Tracheal epithelial cell (primary cell): ENCODE measurements around the gene INO80B. TPM values are rescaled to one million over a fixed set of nuclear protein-coding genes. Genes with fewer than 3 reads are reported as not detected.

Source experiments
- total RNA-seq: library from RNA; depleted of rRNA; stranded (reverse); fragments of >200 nt; gene quantifications from 2 replicates; pipeline ENCODE4 v1.2.1, GENCODE V29; 2014

Gene INO80B
- total RNA-seq: 9.4 and 10.4 TPM in 2 replicates

GRCh38 chr2:74454654-74455511 lies at the start of gene INO80B:
Gene INO80B (plus strand): TSS chr2:74455087. CDS start chr2:74455117, 30 bp downstream.

GRCh38 chr2:74421221-74421870 lies 33.5 kb upstream of the INO80B start, which contains the start of the genes C2orf81 and WDR54:
Gene C2orf81 (minus strand): TSS chr2:74421619. CDS start chr2:74421560, 59 bp downstream.
Gene WDR54 (plus strand): TSS chr2:74421730. CDS start chr2:74422154, 424 bp downstream.

GRCh38 chr2:74441690-74442482 lies 13.0 kb upstream of the INO80B start, which contains the start of gene RTKN:
Gene RTKN (minus strand): TSS chr2:74441937. CDS start chr2:74441816, 121 bp downstream.

GRCh38 chr2:74458132-74458937 lies 3.4 kb downstream of the INO80B start, which contains the start of gene WBP1:
Gene WBP1 (plus strand): TSS chr2:74458438. CDS start chr2:74458603, 165 bp downstream.

GRCh38 chr2:74472086-74472944 lies 17.4 kb downstream of the INO80B start, which contains the start of gene MRPL53:
Gene MRPL53 (minus strand): TSS chr2:74472680. CDS start chr2:74472660, 20 bp downstream.

GRCh38 chr2:74482801-74483674 lies 28.2 kb downstream of the INO80B start, which contains the start of the genes CCDC142 and TTC31:
Gene CCDC142 (minus strand): TSS chr2:74482998. CDS start chr2:74482837, 161 bp downstream.
Gene TTC31 (plus strand): TSS chr2:74483081. CDS start chr2:74483096, 15 bp downstream.

GRCh38 chr2:74499267-74499939 lies 44.5 kb downstream of the INO80B start, which contains the start of gene LBX2:
Gene LBX2 (minus strand): TSS chr2:74499603. CDS start chr2:74499537, 66 bp downstream.

GRCh38 chr2:74507145-74507925 lies 52.4 kb downstream of the INO80B start, which contains the start of gene PCGF1:
Gene PCGF1 (minus strand): TSS chr2:74507695. CDS start chr2:74507668, 27 bp downstream.

Other genes starting within 250 kb of the INO80B start
- gene SLC4A5, start 111.7 kb upstream of the INO80B start, total RNA-seq: 0.24 and 0.64 TPM in 2 replicates
- 44.1 and 82.9 TPM in 2 replicates for gene DCTN1, start 74.8 kb upstream of the INO80B start, total RNA-seq
- 0.64 and 0.72 TPM in 2 replicates for gene C2orf81, start 33.5 kb upstream of the INO80B start, total RNA-seq
- gene WDR54, start 33.4 kb upstream of the INO80B start, total RNA-seq: 34.1 and 62.7 TPM in 2 replicates
- gene RTKN, start 13.2 kb upstream of the INO80B start, total RNA-seq: 24.3 and 53.7 TPM in 2 replicates
- 29.6 and 32.8 TPM in 2 replicates for gene WBP1, start 3.4 kb downstream of the INO80B start, total RNA-seq
- gene MOGS, start 10.3 kb downstream of the INO80B start, total RNA-seq: 65.3 and 67.6 TPM in 2 replicates
- gene MRPL53, start 17.6 kb downstream of the INO80B start, total RNA-seq: 27.7 and 32.5 TPM in 2 replicates
- gene CCDC142, start 27.9 kb downstream of the INO80B start, total RNA-seq: 11.3 and 14.5 TPM in 2 replicates
- gene TTC31, start 28.0 kb downstream of the INO80B start, total RNA-seq: 8.0 and 10.9 TPM in 2 replicates
- gene LBX2, start 44.5 kb downstream of the INO80B start, total RNA-seq: 1.2 and 3.2 TPM in 2 replicates
- 30.7 and 33.7 TPM in 2 replicates for gene PCGF1, start 52.6 kb downstream of the INO80B start, total RNA-seq
- not detected in 2 replicates for gene TLX2, start 59.4 kb downstream of the INO80B start, total RNA-seq
- gene DQX1, start 71.1 kb downstream of the INO80B start, total RNA-seq: 2.8 and 4.6 TPM in 2 replicates
- gene AUP1, start 74.6 kb downstream of the INO80B start, total RNA-seq: 160 and 193 TPM in 2 replicates
- gene HTRA2, start 74.8 kb downstream of the INO80B start, total RNA-seq: 55.4 and 59.8 TPM in 2 replicates
- gene LOXL3, start 98.9 kb downstream of the INO80B start, total RNA-seq: 0.21 and 1.4 TPM in 2 replicates
- 3.0 and 3.9 TPM in 2 replicates for gene DOK1, start 99.6 kb downstream of the INO80B start, total RNA-seq
- 0.96 and 4.5 TPM in 2 replicates for gene M1AP, start 193.2 kb downstream of the INO80B start, total RNA-seq
- 5.8 and 8.7 TPM in 2 replicates for gene SEMA4F, start 199.2 kb downstream of the INO80B start, total RNA-seq